Measurements from ENCODE around the gene POLDIP2. TPM values are rescaled to one million over a fixed set of nuclear protein-coding genes. Genes with fewer than 3 reads are reported as not detected.

The POLDIP2 gene
- total RNA-seq, 2 donors from 2014 or later: 53.5 to 54.4 TPM

- DNase-seq (ENCODE audit: low spot score): peak; percentile 43
These were observed 34.1 kb upstream of the POLDIP2 start for GRCh38 chr17:28391401-28391800.

DNA sequence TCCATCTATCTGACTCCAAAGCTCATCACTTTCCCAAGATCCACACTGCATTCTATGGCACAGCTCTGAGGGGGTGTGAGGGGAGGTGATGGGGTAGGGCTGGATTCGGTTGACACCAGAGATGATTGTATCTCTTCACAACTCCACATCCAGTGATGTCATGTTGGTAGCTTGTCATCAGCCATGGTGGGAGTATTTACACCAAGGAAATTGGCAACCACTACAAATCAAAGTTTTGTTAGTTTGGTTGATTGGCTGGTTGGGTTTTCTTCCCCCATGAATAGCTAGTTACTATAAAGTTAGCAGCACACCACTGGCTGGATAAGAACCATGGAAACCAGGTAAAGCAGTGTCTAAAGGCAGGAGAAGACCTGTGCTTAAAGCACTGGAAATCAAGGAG lies 33.7 kb upstream of the POLDIP2 start:
- no peak for DNase-seq (ENCODE audit: low spot score)
- intact Hi-C loops (cut with DNase I): no loop called here

More at GRCh38 chr17:28391401-28391800, 34.1 kb upstream of the POLDIP2 start:
- intact Hi-C loops (cut with DNase I): no loop called here

DNA sequence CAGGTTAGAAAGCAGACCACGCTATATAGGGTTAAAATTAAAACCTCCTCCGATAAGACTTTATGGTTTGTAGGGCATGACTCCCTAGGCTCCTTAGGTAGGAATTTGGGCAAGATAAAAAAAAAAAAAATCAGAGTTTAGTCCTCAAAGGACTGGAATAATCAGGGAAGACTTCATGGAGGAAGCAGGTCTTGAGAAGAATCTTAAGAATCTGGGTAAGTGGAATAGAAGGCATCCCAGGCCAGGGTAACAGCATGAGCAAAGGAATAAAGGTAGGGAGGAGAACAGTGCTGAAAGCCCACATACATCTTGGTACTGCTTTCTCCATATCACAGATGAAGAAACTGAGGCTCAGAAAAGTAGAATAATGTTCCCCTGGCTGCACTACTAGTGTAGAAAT lies 33.2 kb upstream of the POLDIP2 start:
- intact Hi-C loops (cut with DNase I): no loop called here
- peak; percentile 1 for DNase-seq (ENCODE audit: low spot score)

- intact Hi-C loops (cut with DNase I): no loop called here
- DNase-seq (ENCODE audit: low spot score): no peak
These were observed 32.8 kb upstream of the POLDIP2 start for GRCh38 chr17:28390141-28390540.

GRCh38 chr17:28388106-28388505 lies 30.8 kb upstream of the POLDIP2 start:
- DNase-seq (ENCODE audit: low spot score): peak; percentile 71
- intact Hi-C loops (cut with DNase I): no loop called here

- intact Hi-C loops (cut with DNase I): no loop called here
- no peak for DNase-seq (ENCODE audit: low spot score)
These were observed 29.1 kb upstream of the POLDIP2 start for GRCh38 chr17:28386391-28386790.

GRCh38 chr17:28385406-28385805 lies 28.1 kb upstream of the POLDIP2 start:
- DNase-seq (ENCODE audit: low spot score): peak; percentile 74
- intact Hi-C loops (cut with DNase I): no loop called here

DNA sequence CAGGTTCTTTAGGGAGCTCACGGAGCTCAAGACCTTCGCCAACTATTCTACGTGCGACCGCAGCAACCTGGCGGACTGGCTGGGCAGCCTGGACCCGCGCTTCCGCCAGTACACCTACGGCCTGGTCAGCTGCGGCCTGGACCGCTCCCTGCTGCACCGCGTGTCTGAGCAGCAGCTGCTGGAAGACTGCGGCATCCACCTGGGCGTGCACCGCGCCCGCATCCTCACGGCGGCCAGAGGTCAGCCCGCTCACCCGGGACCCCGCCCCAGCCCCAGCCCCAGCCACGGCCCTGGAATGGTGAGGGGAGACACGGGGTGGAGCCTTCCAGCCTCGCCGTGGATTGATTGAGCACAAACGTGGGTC lies 27.7 kb upstream of the POLDIP2 start:
- DNase-seq (ENCODE audit: low spot score): peak; percentile 71
- intact Hi-C loops (cut with DNase I): no loop called here

- intact Hi-C loops (cut with DNase I): no loop called here
- peak; percentile 86 for DNase-seq (ENCODE audit: low spot score)
These were observed 27.1 kb upstream of the POLDIP2 start for GRCh38 chr17:28384281-28385036.

GRCh38 chr17:28381141-28381825 lies 24.0 kb upstream of the POLDIP2 start:
- peak; percentile 82 for DNase-seq (ENCODE audit: low spot score)
- intact Hi-C loops (cut with DNase I): no loop called here

GRCh38 chr17:28379814-28380801 lies 22.8 kb upstream of the POLDIP2 start:
- DNase-seq (ENCODE audit: low spot score): peak; percentile 54
- intact Hi-C loops (cut with DNase I): loop anchor here in 1 of 2 donors (2.0 kb wide), 1 partner anchor 15 kb away; the partner anchor contains the start of gene SEBOX

DNA sequence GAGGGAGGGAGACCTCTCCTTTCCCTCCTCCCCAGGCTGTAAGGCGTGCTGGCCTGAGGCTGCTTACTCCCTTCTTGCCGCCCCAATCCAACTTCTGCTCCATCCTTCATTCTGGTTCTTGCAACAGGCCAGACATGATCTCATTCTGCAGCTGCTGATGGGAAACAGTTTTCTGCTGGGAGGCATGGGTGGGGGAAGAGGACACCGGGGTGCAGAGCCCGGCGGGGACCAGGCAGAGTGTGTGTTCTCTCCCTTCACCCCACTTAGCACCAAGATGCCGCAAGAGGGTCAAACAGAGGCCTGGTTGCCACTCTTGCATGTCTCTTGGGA lies 15.6 kb upstream of the POLDIP2 start:
- intact Hi-C loops (cut with DNase I): no loop called here
- peak; percentile 42 for DNase-seq (ENCODE audit: low spot score)

- peak; percentile 85 for DNase-seq (ENCODE audit: low spot score)
- intact Hi-C loops (cut with DNase I): no loop called here
These were observed 15.0 kb upstream of the POLDIP2 start for GRCh38 chr17:28372203-28372944.

- intact Hi-C loops (cut with DNase I): no loop called here
- DNase-seq (ENCODE audit: low spot score): peak; percentile 95
These were observed 14.2 kb upstream of the POLDIP2 start, which contains the start of gene SARM1 for GRCh38 chr17:28371245-28372202. SARM1 (plus strand) TSS chr17:28371694; CDS start chr17:28372033, 339 bp downstream.

DNA sequence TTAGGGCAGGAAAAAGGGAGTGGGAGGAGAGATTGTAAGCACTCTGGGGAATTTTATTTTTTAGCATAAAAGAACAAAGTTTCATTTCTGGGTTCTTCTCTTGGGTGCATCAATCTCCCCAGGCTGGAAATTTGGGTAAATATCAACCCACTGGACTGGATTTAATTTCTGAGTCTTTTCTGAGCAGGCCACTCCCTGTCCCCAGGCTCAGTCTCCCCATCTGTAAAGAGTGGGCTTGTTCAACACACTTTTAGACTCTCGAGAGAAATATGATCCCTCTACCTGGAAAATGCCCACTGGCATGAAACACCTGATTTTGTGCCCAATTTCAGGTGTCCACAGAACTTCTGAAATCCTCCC lies 13.4 kb upstream of the POLDIP2 start:
- peak; percentile 8 for DNase-seq (ENCODE audit: low spot score)
- intact Hi-C loops (cut with DNase I): no loop called here

DNA sequence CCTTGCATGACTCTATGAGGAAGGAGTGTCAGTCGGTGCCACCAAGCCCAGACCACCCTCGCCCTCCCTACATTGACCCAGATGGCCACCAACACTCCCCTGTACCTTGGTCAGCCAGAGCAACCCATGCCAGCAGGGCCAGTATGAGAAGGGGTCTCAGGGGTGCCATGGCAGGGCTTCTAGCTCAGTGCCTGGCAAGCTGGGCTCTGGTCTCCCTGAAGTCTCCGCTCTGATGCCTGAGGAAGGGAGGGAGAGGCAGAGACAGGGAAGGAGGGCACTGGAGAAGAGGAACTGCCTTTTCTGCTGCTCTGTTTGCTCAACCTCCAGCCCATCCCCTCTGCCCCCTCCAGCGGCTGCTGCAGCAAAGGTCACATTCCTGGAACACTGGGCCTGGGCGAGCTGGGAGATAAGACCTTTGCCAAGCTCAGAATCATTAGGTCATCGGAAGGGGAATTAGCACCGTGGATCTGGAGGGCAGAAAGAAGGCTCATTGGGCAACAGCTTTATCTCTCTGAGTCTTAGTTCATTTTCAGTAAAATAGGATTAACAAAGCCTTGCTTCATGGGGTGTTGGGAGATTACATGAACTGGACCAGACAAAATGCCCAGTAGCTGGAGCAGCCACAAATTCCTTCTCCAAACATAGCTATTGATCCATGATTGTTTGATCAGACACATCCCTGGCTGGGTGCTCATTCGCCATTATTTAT lies 12.9 kb upstream of the POLDIP2 start, which contains the start of gene VTN:
TSS of gene VTN (minus strand) at position 273 of the 709 bp plus-strand sequence. CDS start at position 169, 104 bp downstream.
- DNase-seq (ENCODE audit: low spot score): peak; percentile 90
- intact Hi-C loops (cut with DNase I): no loop called here

DNA sequence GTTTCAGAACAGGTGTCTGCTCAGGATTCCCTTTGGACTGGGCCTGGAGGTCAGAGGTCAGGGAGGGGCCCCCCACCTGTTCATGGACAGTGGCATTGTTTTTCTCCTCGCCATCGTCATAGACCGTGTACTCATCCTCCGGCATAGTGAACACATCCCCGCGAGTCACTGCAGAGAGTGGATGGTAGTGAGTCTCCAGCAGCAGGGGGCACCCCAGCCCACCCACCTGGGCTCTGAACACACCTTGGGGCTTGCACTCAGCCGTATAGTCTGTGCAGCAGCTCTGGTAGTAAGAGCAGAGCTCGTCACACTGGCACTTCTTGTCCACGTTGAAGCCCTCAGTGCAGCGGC lies 12.3 kb upstream of the POLDIP2 start:
- no peak for DNase-seq (ENCODE audit: low spot score)
- intact Hi-C loops (cut with DNase I): no loop called here
